Liver (tissue), 9 donors: ENCODE measurements around the gene PCBP2. TPM values are rescaled to one million over a fixed set of nuclear protein-coding genes. Genes with fewer than 3 reads are reported as not detected.

Experiments
- DNase-seq: peaks from one replicate; pipeline ENCODE4 v3.0.0-alpha.2; 2017; ENCODE audit warnings: low spot score
- H3K27ac ChIP-seq, 2 donors: one replicate each; pipeline ENCODE4 v1.7.0; 2013; ENCODE audit warnings: inconsistent platforms in 2 of 2, low read length in 2 of 2, control low read depth in 1 of 2, low read depth in 1 of 2, mild to moderate bottlenecking in 1 of 2
- H3K27me3 ChIP-seq, 4 donors: one replicate each; pipeline versions ENCODE4 v1.6.1 to v1.7.0; 2013; ENCODE audit warnings: low read length in 3 of 4, inconsistent platforms in 1 of 4, mild to moderate bottlenecking in 1 of 4, moderate library complexity in 1 of 4; ENCODE audit not compliant: control insufficient read depth in 4 of 4, insufficient read depth in 4 of 4
- H3K36me3 ChIP-seq, 4 donors: one replicate each; pipeline versions ENCODE4 v1.6.1 to v1.7.0; 2013; ENCODE audit warnings: low read length in 3 of 4, mild to moderate bottlenecking in 3 of 4, low read depth in 1 of 4, moderate library complexity in 1 of 4; ENCODE audit not compliant: control insufficient read depth in 4 of 4, insufficient read depth in 3 of 4
- H3K4me1 ChIP-seq, 4 donors: one replicate each; pipeline versions ENCODE4 v1.6.1 to v1.7.0; 2013; ENCODE audit warnings: low read length in 3 of 4, mild to moderate bottlenecking in 3 of 4, moderate library complexity in 1 of 4; ENCODE audit not compliant: control insufficient read depth in 4 of 4, insufficient read depth in 4 of 4
- H3K4me3 ChIP-seq, 3 donors: one replicate each; pipeline versions ENCODE4 v1.6.1 to v1.7.0; 2013; ENCODE audit warnings: low read length in 3 of 3, control low read depth in 1 of 3, low read depth in 1 of 3, mild to moderate bottlenecking in 1 of 3
- H3K9ac ChIP-seq, 2 donors: one replicate each; pipeline ENCODE4 v1.7.0; 2013; ENCODE audit warnings: low read length in 2 of 2, mild to moderate bottlenecking in 2 of 2, moderate library complexity in 2 of 2, control low read depth in 1 of 2, low read depth in 1 of 2
- H3K9me3 ChIP-seq, 4 donors: one replicate each; pipeline versions ENCODE4 v1.6.1 to v1.7.0; 2013; ENCODE audit warnings: low read length in 3 of 4; ENCODE audit not compliant: control insufficient read depth in 4 of 4
- ATF3 ChIP-seq: IDR thresholded peaks from 2 replicates; pipeline ENCODE4 v1.6.1; 2016; ENCODE audit warnings: antibody characterized with exemption
- CTCF ChIP-seq: fragments of 150-350 bp; IDR thresholded peaks from 2 replicates; pipeline ENCODE4 v1.5.1; 2017; ENCODE audit warnings: improper control_type of control experiment, low read depth, low read length; ENCODE audit not compliant: missing input control
- EGR1 ChIP-seq, 2 donors: IDR thresholded peaks; 2 replicates each; pipeline ENCODE4 v1.6.1; 2016 to 2018; ENCODE audit warnings: antibody characterized with exemption in 2 of 2, low read depth in 2 of 2
- FOXA1 ChIP-seq: IDR thresholded peaks from 2 replicates; pipeline ENCODE4 v1.6.1; 2016; ENCODE audit warnings: antibody characterized with exemption
- FOXA2 ChIP-seq: IDR thresholded peaks from 2 replicates; pipeline ENCODE4 v1.6.1; 2016; ENCODE audit warnings: antibody characterized with exemption
- GABPA ChIP-seq, 2 donors: IDR thresholded peaks in 1 of 2; conservative IDR thresholded peaks in 1 of 2; 2 replicates each; pipeline ENCODE4 v1.6.1; 2016; ENCODE audit warnings: antibody characterized with exemption in 2 of 2, mild to moderate bottlenecking in 1 of 2, moderate library complexity in 1 of 2
- HNF4A ChIP-seq, 2 donors: conservative IDR thresholded peaks; 2 replicates each; pipeline ENCODE4 v1.6.1; 2016; ENCODE audit warnings: antibody characterized with exemption in 2 of 2, mild to moderate bottlenecking in 2 of 2
- HNF4G ChIP-seq: IDR thresholded peaks from 2 replicates; pipeline ENCODE4 v1.6.1; 2016; ENCODE audit warnings: antibody characterized with exemption
- MAX ChIP-seq: IDR thresholded peaks from 2 replicates; pipeline ENCODE4 v1.6.1; 2016; ENCODE audit warnings: antibody characterized with exemption
- NR2F2 ChIP-seq: IDR thresholded peaks from 2 replicates; pipeline ENCODE4 v1.6.1; 2016; ENCODE audit warnings: antibody characterized with exemption
- REST ChIP-seq: IDR thresholded peaks from 2 replicates; pipeline ENCODE4 v1.6.1; 2016; ENCODE audit warnings: antibody characterized with exemption, mild to moderate bottlenecking
- SP1 ChIP-seq: IDR thresholded peaks from 2 replicates; pipeline ENCODE4 v1.6.1; 2018; ENCODE audit warnings: antibody characterized with exemption, mild to moderate bottlenecking
- TAF1 ChIP-seq: conservative IDR thresholded peaks from 2 replicates; pipeline ENCODE4 v1.6.1; 2016; ENCODE audit warnings: antibody characterized with exemption, mild to moderate bottlenecking
- WGBS: extraction: QIAGEN DNeasy Blood & Tissue Kit; methylation state at CpG from one replicate; pipeline ENCODE4 v1.1.7; 2013; 5-methylcytosine and 5-hydroxymethylcytosine counted together
- polyA plus RNA-seq, 2 donors: library from polyadenylated mRNA; stranded (reverse) in 1 of 2; unstranded in 1 of 2; fragments of 200-250 nt in 1 of 2; fragments of >200 nt in 1 of 2; fragmentation: Nextera tagmentation in 1 of 2; extraction: Ambion mirVana in 1 of 2; gene quantifications; one replicate each; pipeline versions ENCODE4 v1.2.1 to v1.2.3, GENCODE V29; 2013 to 2015
- total RNA-seq, 2 donors: library from RNA; depleted of rRNA; stranded (reverse); fragments of >200 nt; gene quantifications; one replicate each; pipeline ENCODE4 v1.2.3, GENCODE V29; 2014
- TF ChIP-seq, protein P1 (sequence below): IDR thresholded peaks from 2 replicates; pipeline ENCODE4 v1.6.1; 2016; ENCODE audit warnings: antibody characterized with exemption
- donor health status: healthy.
- donor health status: healthy.
- donor health status: healthy.
- donor health status: healthy.
- donor health status: healthy.

Gene PCBP2
- total and polyA plus RNA-seq, 4 donors = 130 to 377 (median 223) TPM

GRCh38 chr12:53450936-53451335 lies 966 bp upstream of the PCBP2 start:
- no peak for DNase-seq
- Histone ChIP-seq H3K9ac (no peak overlapping the region), H3K9me3 (no peaks in the 10 kb centered on the region), H3K27me3 (no peaks in the 10 kb centered on the region), H3K36me3 (peaks cover 6 to 28% (median 23%) of the 10 kb centered on the region in 4 donors), H3K27ac (no peak overlapping the region), H3K4me3 (no peak overlapping the region), H3K4me1 (peaks cover 0 to 21% (median 18%) of the 10 kb centered on the region in 4 donors)
- WGBS = 94% methylated on average over 7 of the region's 7 CpGs
- TF ChIP-seq GABPA (IDR thresholded peaks at IDR 0.05 in 1 of 2, conservative IDR thresholded peaks at IDR 0.05 in 1 of 2) (no peak), FOXA2 (no peak), NR2F2 (no peak), TAF1 (no peak), SP1 (no peak), MAX (no peak), CTCF (no peak), REST (no peak), EGR1 (IDR thresholded peaks at IDR 0.05; ENCODE audit: low read depth in 2 of 2) (no peak), ATF3 (no peak)
- TF ChIP-seq, protein P1, sequence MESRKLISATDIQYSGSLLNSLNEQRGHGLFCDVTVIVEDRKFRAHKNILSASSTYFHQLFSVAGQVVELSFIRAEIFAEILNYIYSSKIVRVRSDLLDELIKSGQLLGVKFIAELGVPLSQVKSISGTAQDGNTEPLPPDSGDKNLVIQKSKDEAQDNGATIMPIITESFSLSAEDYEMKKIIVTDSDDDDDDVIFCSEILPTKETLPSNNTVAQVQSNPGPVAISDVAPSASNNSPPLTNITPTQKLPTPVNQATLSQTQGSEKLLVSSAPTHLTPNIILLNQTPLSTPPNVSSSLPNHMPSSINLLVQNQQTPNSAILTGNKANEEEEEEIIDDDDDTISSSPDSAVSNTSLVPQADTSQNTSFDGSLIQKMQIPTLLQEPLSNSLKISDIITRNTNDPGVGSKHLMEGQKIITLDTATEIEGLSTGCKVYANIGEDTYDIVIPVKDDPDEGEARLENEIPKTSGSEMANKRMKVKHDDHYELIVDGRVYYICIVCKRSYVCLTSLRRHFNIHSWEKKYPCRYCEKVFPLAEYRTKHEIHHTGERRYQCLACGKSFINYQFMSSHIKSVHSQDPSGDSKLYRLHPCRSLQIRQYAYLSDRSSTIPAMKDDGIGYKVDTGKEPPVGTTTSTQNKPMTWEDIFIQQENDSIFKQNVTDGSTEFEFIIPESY = no peak

DNA sequence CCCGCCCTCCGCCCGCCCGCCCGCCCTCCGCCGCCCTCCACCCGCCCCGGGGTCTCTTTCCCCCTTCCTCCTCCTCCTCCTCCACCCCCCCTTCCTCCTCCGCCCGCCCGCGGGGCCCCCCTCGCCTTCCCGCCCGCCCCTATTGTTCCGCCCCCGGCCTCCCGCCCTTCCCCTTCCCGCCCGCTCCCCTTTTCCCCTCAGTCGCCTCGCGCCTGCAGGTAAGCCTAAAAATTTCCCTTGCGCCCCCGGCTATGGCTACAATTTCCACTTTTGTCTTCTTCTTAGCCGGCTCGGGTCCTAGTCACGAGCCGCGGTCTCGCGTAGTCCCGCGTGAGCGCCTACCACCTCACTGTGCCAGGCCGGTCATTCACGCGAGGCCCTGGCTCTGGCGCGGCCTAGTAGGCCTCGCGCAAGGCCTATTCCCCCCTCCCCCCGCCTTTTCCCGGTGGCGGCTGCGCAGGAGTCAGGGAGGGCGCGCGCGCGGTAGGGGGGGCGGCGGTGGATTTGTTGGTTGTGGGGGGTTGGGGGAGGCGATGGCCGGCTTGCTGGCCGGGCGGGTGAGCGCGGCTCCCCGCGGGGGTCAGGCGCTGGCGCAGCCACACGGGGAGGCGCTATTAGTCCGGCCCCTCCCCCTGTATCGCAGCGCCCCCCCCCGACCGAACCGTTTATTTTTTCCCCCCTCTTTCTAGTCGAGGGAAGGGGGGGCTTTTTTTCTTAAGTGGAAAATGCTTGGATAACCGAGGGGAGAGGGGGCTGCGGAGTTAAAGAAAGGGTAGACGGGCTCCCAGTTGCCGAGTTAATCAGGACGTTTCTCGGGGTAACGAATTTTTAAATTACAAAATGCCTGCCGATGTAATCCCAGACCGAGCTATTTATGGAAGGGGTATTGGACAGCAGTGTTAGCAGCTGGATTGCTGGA lies 516 bp downstream of the PCBP2 start:
- no peak for TF ChIP-seq HNF4A (conservative IDR thresholded peaks at IDR 0.05)
- TF ChIP-seq GABPA (IDR thresholded peaks at IDR 0.05 in 1 of 2, conservative IDR thresholded peaks at IDR 0.05 in 1 of 2) = no peak
- TF ChIP-seq HNF4G = no peak
- TF ChIP-seq FOXA1 = no peak
- peak; percentile 86 for DNase-seq
- WGBS = 2% methylated on average over 80 of the region's 82 CpGs
- H3K4me3 ChIP-seq = peak overlapping the region; percentile 82 to 86 (median 85)
- H3K27me3 ChIP-seq = no peaks in the 10 kb centered on the region
- peaks cover 12 to 37% (median 32%) of the 10 kb centered on the region in 4 donors for H3K36me3 ChIP-seq
- H3K27ac ChIP-seq = peak overlapping the region; percentile 97 to 98
- no peaks in the 10 kb centered on the region for H3K9me3 ChIP-seq
- H3K9ac ChIP-seq = peak overlapping the region; percentile 71 to 92
- H3K4me1 ChIP-seq = peaks cover 0 to 21% (median 18%) of the 10 kb centered on the region in 4 donors
